Right lobe of liver (tissue), 6 donors: ENCODE results near the gene SETBP1. TPM values are rescaled to one million over a fixed set of nuclear protein-coding genes. Genes with fewer than 3 reads are reported as not detected.

ENCODE experiments used
- ATAC-seq, 4 donors: fragments of 200-7000 bp; cut with Tn5 transposase; one replicate each; pipeline ENCODE4 v1.9.1; 2020; ENCODE audit warnings: mild to moderate bottlenecking in 4 of 4, moderate library complexity in 4 of 4
- DNase-seq, 3 donors: peaks; one replicate each; pipeline ENCODE4 v3.0.0-alpha.2; 2020
- H3K27ac ChIP-seq, 3 donors: fragments of 200-600 bp; one replicate each; pipeline ENCODE4 v1.8.0; 2022
- H3K27me3 ChIP-seq, 2 donors: fragments of 200-600 bp; one replicate each; pipeline ENCODE4 v1.8.0; 2022
- H3K36me3 ChIP-seq, 4 donors: fragments of 200-600 bp; sonication (generic) in 1 of 4; one replicate each; pipeline versions ENCODE4 v1.5.1 to v1.8.0; 2017 to 2022; ENCODE audit warnings: control low read depth in 1 of 4
- H3K4me1 ChIP-seq, 4 donors: fragments of 200-600 bp; sonication (generic) in 1 of 4; one replicate each; pipeline versions ENCODE4 v1.5.1 to v1.8.0; 2017 to 2022; ENCODE audit warnings: control low read depth in 1 of 4
- H3K4me3 ChIP-seq, 3 donors: fragments of 200-600 bp; one replicate each; pipeline ENCODE4 v1.8.0; 2022
- H3K9me3 ChIP-seq, 4 donors: fragments of 200-600 bp; sonication (generic) in 1 of 4; one replicate each; pipeline versions ENCODE4 v1.5.1 to v1.8.0; 2017 to 2022; ENCODE audit warnings: control low read depth in 1 of 4
- CTCF ChIP-seq, 4 donors: fragments of 200-600 bp in 3 of 4; fragments of 450-650 bp in 1 of 4; IDR thresholded peaks; one replicate each; pipeline versions ENCODE4 v1.5.1 to v1.8.0; 2016 to 2022; ENCODE audit warnings: antibody characterized with exemption in 4 of 4, mild to moderate bottlenecking in 2 of 4
- POLR2A ChIP-seq: fragments of 450-650 bp; IDR thresholded peaks from one replicate; pipeline ENCODE4 v1.6.1; 2017; ENCODE audit warnings: antibody characterized with exemption, mild to moderate bottlenecking
- WGBS: methylation state at CpG from one replicate; pipeline ENCODE4 v1.1.6; 2018; ENCODE audit warnings: low coverage, low lambda C conversion rate; ENCODE audit not compliant: insufficient coverage; ENCODE audit errors: missing lambda C conversion rate; 5-methylcytosine and 5-hydroxymethylcytosine counted together
- intact Hi-C, 2 donors: fragments of 100-400 bp; cut with DNase I; formaldehyde crosslinking; loops; one replicate each; pipeline versions ENCODE4 v1.11.2 to v1.14.1; 2022
- total RNA-seq, 6 experiments: library from RNA; depleted of rRNA in 2 of 6; stranded (reverse); fragments of >200 nt in 2 of 6; fragmentation: NEBNext Ultra II Directional in 3 of 6; extraction: Animal tissue kit (Norgen Biotek cat#: 25700) in 3 of 6; gene quantifications; one replicate each; pipeline versions ENCODE4 v1.1.0 to v1.2.4, GENCODE V29; 2016 to 2023
- donor health status: DM: no; HTN: yes; CAD: no.
- donor health status: DM: no; HTN: no; CAD: no.
- donor health status: DM: no; HTN: no; CAD: no.
- donor health status: DM: no; HTN: yes; CAD: no.
- donor health status: DM: no; HTN: yes; CAD: no.

Gene SETBP1
- total RNA-seq, 6 experiments from 2014 or later = 14.3 to 29.1 (median 16.6) TPM

DNA sequence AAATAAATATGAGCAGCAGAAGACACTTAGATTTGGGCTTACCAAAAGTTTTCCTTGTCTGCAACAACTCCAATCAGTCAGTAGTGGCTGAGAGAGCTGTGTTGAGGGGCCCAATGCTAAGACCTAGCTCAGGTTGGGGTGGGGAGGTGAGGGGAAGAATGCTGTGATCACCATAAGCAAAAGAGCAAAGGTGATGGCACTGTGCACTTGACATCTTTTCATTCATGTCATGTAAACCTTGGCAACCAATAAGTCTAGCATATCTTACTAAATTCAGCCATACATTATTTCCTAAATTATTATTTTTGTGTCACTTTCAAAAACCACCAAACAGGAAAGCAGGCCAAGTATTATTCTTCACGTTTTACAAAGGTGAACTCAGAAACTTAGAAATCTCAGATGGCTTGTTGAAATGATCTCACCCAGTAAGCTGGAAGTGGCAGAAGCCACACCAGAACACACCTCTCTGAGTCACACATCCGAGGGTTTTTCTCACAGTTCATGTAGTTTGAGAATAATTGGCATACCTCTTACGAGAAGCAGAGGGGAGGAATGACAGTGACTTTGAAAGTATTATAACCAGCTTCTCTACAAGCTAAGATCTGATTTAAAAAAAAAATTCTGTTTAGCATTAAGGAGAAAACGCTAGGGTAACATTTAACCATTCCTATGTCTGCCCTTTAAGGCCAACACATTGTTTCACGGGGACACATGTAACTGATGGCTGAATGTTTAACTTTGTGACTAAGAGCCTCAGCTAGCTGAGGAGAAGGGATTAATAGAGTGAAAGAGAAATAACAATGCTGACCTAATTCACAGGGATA lies 43.3 kb upstream of the SETBP1 start:
- Histone ChIP-seq H3K4me3 (no peak overlapping the region), H3K36me3 (no peaks in the 10 kb centered on the region), H3K4me1 (no peaks in the 10 kb centered on the region), H3K9me3 (no peaks in the 10 kb centered on the region), H3K27me3 (no peaks in the 10 kb centered on the region), H3K27ac (no peak overlapping the region)
- no peak for DNase-seq
- TF ChIP-seq CTCF (IDR thresholded peaks at IDR 0.05) = no peak
- WGBS = 46% methylated on average over 5 of the region's 5 CpGs
- intact Hi-C loops = no loop called here
- ATAC-seq = no peak

DNA sequence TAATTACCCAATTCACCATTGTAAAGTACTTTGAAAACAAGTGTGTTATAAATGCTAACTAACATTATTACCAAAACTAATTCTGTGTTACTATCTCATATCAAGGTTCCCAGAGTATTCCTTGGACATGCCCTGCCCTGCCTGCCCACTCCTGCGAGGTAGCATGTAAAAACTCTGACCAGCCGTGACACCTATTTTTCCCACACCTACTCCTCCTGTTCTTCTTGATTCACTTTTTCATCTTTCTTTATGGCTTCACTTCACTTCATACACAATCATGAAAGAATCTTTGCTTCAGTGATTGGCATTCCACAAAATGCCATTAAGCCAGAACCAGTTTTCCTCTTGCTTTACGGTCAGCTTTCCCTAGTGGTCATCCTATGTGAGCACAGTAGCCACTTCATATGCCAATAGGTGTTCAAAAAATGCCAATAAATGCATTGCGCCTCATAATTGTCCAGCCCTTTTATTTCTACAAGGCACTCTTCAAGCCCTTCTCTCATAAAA lies 42.6 kb upstream of the SETBP1 start:
- ATAC-seq = no peak
- Histone ChIP-seq H3K4me1 (no peaks in the 10 kb centered on the region), H3K4me3 (no peak overlapping the region), H3K9me3 (no peaks in the 10 kb centered on the region), H3K36me3 (no peaks in the 10 kb centered on the region), H3K27me3 (no peaks in the 10 kb centered on the region), H3K27ac (no peak overlapping the region)
- intact Hi-C loops = no loop called here
- TF ChIP-seq CTCF (IDR thresholded peaks at IDR 0.05) (no peak), POLR2A (no peak)
- DNase-seq = no peak
- WGBS = 85% methylated on average over 4 of the region's 4 CpGs

DNA sequence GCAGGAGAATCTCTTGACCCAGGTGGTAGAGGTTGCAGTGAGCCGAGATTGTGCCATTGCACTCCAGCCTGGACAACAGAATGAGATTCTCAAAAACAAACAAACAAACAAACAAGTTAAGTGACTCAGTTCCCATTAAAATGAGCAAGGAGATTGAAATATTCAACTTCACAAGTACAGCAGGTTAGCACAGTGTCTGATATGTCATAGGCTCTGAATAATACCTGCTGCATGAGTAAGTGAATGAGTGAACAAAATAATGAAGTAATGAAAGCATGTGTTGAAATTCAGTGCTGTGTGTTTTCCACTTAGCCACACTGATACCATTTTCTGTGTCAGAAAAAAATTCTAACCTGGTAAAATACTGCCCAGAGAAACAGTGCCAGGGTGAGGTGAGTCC lies 41.9 kb upstream of the SETBP1 start:
- H3K27me3 ChIP-seq = no peaks in the 10 kb centered on the region
- WGBS = 75% methylated on average over 1 of the region's 1 CpG
- no peak for TF ChIP-seq POLR2A
- TF ChIP-seq CTCF (IDR thresholded peaks at IDR 0.05) = no peak
- H3K9me3 ChIP-seq = no peaks in the 10 kb centered on the region
- H3K4me1 ChIP-seq = no peaks in the 10 kb centered on the region
- no peak overlapping the region for H3K4me3 ChIP-seq
- H3K36me3 ChIP-seq = no peaks in the 10 kb centered on the region
- no peak for ATAC-seq
- no peak for DNase-seq
- intact Hi-C loops = no loop called here
- no peak overlapping the region for H3K27ac ChIP-seq

DNA sequence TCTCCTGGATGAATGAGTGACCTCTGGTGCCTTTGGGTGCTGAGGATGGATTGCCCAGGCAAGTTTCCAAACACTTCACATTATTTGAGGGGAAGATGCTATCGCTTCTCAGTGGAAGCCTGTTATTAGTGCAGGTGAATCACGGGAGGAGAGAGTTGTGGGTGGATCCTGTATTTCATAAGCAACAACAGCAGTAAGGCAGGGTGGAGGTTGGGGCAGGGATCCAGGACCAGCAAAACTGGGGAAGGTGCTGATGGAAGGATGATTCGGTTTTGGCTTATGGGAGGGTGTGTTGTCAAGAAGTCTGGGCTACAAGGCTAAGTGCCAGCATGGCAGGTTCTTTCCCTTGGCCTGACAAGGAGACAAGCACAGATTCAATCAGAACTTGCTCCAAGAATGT lies 37.7 kb upstream of the SETBP1 start:
- TF ChIP-seq POLR2A = no peak
- TF ChIP-seq CTCF (IDR thresholded peaks at IDR 0.05) = no peak
- H3K9me3 ChIP-seq = no peaks in the 10 kb centered on the region
- H3K4me1 ChIP-seq = no peaks in the 10 kb centered on the region
- no peaks in the 10 kb centered on the region for H3K27me3 ChIP-seq
- no peak for DNase-seq
- 54% methylated on average over 3 of the region's 3 CpGs for WGBS
- intact Hi-C loops = no loop called here
- no peak for ATAC-seq
- no peak overlapping the region for H3K4me3 ChIP-seq
- H3K27ac ChIP-seq = no peak overlapping the region
- H3K36me3 ChIP-seq = no peaks in the 10 kb centered on the region
